Colonic mucosa (tissue), 4 donors: Measurements from ENCODE around the gene CHSY1. TPM values are rescaled to one million over a fixed set of nuclear protein-coding genes. Genes with fewer than 3 reads are reported as not detected.

ENCODE experiments used
- DNase-seq: peaks from one replicate; pipeline ENCODE4 v3.0.0-alpha.2; 2020
- H3K27ac ChIP-seq: fragments of 200-600 bp; one replicate; pipeline ENCODE4 v1.8.0; 2021
- H3K27me3 ChIP-seq: fragments of 200-600 bp; one replicate; pipeline ENCODE4 v1.8.0; 2021
- H3K36me3 ChIP-seq: fragments of 200-600 bp; one replicate; pipeline ENCODE4 v1.8.0; 2021
- H3K4me1 ChIP-seq: fragments of 200-600 bp; one replicate; pipeline ENCODE4 v1.8.0; 2021; ENCODE audit warnings: mild to moderate bottlenecking
- H3K4me3 ChIP-seq: fragments of 200-600 bp; one replicate; pipeline ENCODE4 v1.8.0; 2021
- H3K9ac ChIP-seq, 2 donors: one replicate each; pipeline ENCODE4 v1.7.0; 2013; ENCODE audit warnings: control low read depth in 2 of 2, low read depth in 2 of 2, low read length in 2 of 2
- H3K9me3 ChIP-seq: fragments of 200-600 bp; one replicate; pipeline ENCODE4 v1.8.0; 2021
- intact Hi-C: fragments of 100-400 bp; cut with DNase I; formaldehyde crosslinking; loops from one replicate; pipeline ENCODE4 v1.14.1; 2022
- total RNA-seq, 2 donors: library from RNA; stranded (reverse); fragmentation: NEBNext Ultra II Directional in 1 of 2; extraction: Animal tissue kit (Norgen Biotek cat#: 25700) in 1 of 2; gene quantifications; one replicate each; pipeline ENCODE4 v1.2.1, GENCODE V29; 2021
- TF ChIP-seq, protein P1 (sequence below): fragments of 200-600 bp; IDR thresholded peaks from one replicate; pipeline ENCODE4 v1.8.0; 2022; ENCODE audit warnings: antibody characterized with exemption, mild to moderate bottlenecking
- donor health status: healthy.
- donor health status: DM: no; HTN: no; CAD: no.
- donor health status: DM: no; HTN: no; CAD: no.

CHSY1 gene
- total RNA-seq, 2 donors from 2014 or later: 12.3 to 13.7 TPM

DNA sequence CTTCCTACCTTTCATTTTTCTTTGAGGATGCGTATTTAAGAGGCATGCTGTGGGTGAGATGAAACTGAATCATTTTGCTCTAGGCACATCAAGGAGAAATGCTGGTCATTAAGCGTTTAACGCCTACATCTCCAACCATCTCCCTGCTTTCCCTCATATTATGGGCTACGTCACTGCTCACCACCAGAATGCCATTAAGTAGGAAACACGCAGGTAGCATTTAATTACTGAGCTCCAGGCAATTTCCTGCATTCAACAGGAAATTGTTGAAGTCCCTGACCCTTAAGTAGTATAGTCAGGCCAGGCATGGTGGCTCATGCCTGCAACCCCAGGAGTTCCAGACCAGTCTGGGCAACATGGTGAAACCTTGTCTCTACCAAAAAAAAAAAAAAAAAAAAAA, 66.1 kb downstream of the CHSY1 start:
- H3K9me3 ChIP-seq: no peaks in the 10 kb centered on the region
- no peak for DNase-seq
- no peak overlapping the region for H3K9ac ChIP-seq
- no peaks in the 10 kb centered on the region for H3K27me3 ChIP-seq
- H3K4me3 ChIP-seq: no peak overlapping the region
- no peaks in the 10 kb centered on the region for H3K36me3 ChIP-seq
- no peak overlapping the region for H3K27ac ChIP-seq
- no peaks in the 10 kb centered on the region for H3K4me1 ChIP-seq
- TF ChIP-seq, protein P1, sequence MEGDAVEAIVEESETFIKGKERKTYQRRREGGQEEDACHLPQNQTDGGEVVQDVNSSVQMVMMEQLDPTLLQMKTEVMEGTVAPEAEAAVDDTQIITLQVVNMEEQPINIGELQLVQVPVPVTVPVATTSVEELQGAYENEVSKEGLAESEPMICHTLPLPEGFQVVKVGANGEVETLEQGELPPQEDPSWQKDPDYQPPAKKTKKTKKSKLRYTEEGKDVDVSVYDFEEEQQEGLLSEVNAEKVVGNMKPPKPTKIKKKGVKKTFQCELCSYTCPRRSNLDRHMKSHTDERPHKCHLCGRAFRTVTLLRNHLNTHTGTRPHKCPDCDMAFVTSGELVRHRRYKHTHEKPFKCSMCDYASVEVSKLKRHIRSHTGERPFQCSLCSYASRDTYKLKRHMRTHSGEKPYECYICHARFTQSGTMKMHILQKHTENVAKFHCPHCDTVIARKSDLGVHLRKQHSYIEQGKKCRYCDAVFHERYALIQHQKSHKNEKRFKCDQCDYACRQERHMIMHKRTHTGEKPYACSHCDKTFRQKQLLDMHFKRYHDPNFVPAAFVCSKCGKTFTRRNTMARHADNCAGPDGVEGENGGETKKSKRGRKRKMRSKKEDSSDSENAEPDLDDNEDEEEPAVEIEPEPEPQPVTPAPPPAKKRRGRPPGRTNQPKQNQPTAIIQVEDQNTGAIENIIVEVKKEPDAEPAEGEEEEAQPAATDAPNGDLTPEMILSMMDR: no peak
- intact Hi-C loops: no loop called here

DNA sequence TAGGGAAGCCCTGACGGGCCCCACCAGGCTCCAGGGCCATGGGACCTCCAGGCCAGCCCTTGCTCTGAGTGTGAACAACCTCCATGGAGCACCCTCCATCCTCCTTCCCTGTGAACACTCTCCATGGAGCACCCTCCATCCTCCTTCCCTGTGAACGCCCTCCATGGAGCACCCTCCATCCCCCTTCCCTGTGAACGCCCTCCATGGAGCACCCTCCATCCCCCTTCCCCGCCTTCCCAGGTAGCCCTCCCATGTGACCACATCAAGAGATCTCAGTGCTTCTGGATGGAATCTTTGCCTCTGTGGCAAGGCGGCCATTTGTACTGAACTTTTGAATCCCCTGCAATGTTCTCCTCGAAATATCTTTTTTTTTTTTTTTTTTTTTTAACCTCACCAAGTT, 66.5 kb downstream of the CHSY1 start:
- Histone ChIP-seq H3K4me1 (no peaks in the 10 kb centered on the region), H3K27ac (no peak overlapping the region), H3K4me3 (no peak overlapping the region), H3K9me3 (no peaks in the 10 kb centered on the region), H3K9ac (no peak overlapping the region), H3K27me3 (no peaks in the 10 kb centered on the region), H3K36me3 (no peaks in the 10 kb centered on the region)
- no peak for DNase-seq
- TF ChIP-seq, protein P1: no peak
- intact Hi-C loops: no loop called here

DNA sequence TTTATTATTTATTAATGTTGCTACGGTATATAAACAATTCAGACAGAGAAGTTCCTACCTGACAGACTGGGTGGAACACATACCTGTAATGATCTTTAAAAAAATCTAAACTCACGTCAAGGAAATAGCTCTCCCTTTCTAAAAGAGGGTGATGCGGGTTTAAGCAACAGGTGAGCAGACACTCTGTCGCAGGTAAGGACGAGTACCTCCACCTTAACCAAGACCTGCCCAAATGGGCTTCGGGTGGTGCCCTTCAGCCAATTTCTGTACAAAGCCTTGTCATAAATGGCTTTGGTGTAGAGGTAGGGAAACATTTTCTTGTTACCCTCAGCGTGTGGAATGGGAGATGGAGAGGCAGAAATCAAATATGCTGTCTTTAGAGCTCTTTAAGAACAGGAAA, 67.0 kb downstream of the CHSY1 start:
- intact Hi-C loops: no loop called here
- H3K4me1 ChIP-seq: no peaks in the 10 kb centered on the region
- no peaks in the 10 kb centered on the region for H3K9me3 ChIP-seq
- H3K36me3 ChIP-seq: no peaks in the 10 kb centered on the region
- no peak overlapping the region for H3K9ac ChIP-seq
- no peak for DNase-seq
- H3K27ac ChIP-seq: no peak overlapping the region
- H3K27me3 ChIP-seq: no peaks in the 10 kb centered on the region
- TF ChIP-seq, protein P1: no peak
- no peak overlapping the region for H3K4me3 ChIP-seq

DNA sequence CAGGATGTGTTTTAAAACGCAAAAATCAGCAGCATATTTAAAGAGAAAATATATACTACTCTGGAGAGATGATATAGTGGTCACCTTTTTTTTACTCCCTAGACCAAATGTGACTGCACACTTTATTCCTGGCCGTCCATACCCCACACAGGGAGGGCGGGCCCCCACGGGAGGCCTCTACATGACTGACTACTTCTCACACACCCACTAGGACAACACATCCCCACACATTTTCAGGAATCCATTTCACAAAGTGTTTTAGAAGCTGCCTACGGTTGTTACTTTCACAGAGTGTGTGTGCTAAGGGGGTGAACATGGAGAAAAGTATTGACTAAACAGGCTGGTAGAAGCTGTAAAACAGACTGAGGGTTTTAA, 67.9 kb downstream of the CHSY1 start:
- intact Hi-C loops: no loop called here
- no peak overlapping the region for H3K9ac ChIP-seq

DNA sequence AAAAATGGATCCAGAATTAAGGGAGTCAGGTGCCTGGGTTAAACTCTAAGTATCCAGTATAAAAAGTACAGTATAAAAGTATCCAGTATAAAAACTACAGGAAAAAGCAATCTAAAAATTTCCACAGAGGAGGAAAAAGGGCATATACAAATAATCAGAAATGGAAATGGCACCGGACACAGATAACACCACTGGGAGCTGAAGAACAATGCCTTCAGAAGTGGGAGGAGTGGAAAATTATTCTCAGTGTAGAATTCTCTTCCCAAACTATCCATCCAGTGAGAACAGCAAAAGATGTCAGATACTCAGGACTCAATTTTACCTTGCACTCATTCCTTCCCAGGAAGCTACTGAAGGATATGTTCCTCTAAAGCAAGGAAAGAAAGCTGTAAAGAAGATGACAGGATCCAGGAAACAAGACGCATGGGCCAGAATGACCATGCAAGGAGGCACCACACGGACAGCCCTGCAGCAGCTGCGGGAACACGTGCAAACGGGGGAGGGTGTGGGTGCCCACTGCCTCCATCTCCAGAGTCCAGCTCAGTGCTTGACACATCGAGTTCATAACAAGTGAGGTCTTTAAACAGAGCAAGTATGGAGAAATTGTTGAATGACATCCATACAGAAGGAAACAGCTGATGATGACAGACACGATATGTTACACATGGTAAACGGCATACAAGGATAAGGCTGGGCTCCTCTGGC, 68.5 kb downstream of the CHSY1 start:
- intact Hi-C loops: no loop called here
- Histone ChIP-seq H3K9ac (no peak overlapping the region), H3K36me3 (no peaks in the 10 kb centered on the region), H3K27me3 (no peaks in the 10 kb centered on the region), H3K4me3 (no peak overlapping the region), H3K27ac (no peak overlapping the region), H3K4me1 (no peaks in the 10 kb centered on the region), H3K9me3 (no peaks in the 10 kb centered on the region)
- DNase-seq: no peak
- TF ChIP-seq, protein P1: no peak

More for the DNA sequence above, 67.9 kb downstream of the CHSY1 start:
- Histone ChIP-seq H3K4me3 (no peak overlapping the region), H3K27me3 (no peaks in the 10 kb centered on the region), H3K27ac (no peak overlapping the region), H3K9me3 (no peaks in the 10 kb centered on the region), H3K36me3 (no peaks in the 10 kb centered on the region), H3K4me1 (no peaks in the 10 kb centered on the region)
- TF ChIP-seq, protein P1: no peak
- no peak for DNase-seq
